Ramos (cell line): Measurements from ENCODE around the gene DNA2.
"Not testable (repeated sequence)": the region's sequence is repeated elsewhere in the genome, so short reads cannot be mapped to it uniquely, and the experiment has no call there.

Experiments used
- in situ Hi-C: fragments of 300-500 bp; cut with MboI; formaldehyde crosslinking; loops from one replicate; pipeline ENCODE4 v1.14.3; 2022; ENCODE audit warnings: low sequenced_read_pairs; ENCODE audit not compliant: unreplicated experiment

Gene DNA2, protein sequence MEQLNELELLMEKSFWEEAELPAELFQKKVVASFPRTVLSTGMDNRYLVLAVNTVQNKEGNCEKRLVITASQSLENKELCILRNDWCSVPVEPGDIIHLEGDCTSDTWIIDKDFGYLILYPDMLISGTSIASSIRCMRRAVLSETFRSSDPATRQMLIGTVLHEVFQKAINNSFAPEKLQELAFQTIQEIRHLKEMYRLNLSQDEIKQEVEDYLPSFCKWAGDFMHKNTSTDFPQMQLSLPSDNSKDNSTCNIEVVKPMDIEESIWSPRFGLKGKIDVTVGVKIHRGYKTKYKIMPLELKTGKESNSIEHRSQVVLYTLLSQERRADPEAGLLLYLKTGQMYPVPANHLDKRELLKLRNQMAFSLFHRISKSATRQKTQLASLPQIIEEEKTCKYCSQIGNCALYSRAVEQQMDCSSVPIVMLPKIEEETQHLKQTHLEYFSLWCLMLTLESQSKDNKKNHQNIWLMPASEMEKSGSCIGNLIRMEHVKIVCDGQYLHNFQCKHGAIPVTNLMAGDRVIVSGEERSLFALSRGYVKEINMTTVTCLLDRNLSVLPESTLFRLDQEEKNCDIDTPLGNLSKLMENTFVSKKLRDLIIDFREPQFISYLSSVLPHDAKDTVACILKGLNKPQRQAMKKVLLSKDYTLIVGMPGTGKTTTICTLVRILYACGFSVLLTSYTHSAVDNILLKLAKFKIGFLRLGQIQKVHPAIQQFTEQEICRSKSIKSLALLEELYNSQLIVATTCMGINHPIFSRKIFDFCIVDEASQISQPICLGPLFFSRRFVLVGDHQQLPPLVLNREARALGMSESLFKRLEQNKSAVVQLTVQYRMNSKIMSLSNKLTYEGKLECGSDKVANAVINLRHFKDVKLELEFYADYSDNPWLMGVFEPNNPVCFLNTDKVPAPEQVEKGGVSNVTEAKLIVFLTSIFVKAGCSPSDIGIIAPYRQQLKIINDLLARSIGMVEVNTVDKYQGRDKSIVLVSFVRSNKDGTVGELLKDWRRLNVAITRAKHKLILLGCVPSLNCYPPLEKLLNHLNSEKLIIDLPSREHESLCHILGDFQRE

DNA sequence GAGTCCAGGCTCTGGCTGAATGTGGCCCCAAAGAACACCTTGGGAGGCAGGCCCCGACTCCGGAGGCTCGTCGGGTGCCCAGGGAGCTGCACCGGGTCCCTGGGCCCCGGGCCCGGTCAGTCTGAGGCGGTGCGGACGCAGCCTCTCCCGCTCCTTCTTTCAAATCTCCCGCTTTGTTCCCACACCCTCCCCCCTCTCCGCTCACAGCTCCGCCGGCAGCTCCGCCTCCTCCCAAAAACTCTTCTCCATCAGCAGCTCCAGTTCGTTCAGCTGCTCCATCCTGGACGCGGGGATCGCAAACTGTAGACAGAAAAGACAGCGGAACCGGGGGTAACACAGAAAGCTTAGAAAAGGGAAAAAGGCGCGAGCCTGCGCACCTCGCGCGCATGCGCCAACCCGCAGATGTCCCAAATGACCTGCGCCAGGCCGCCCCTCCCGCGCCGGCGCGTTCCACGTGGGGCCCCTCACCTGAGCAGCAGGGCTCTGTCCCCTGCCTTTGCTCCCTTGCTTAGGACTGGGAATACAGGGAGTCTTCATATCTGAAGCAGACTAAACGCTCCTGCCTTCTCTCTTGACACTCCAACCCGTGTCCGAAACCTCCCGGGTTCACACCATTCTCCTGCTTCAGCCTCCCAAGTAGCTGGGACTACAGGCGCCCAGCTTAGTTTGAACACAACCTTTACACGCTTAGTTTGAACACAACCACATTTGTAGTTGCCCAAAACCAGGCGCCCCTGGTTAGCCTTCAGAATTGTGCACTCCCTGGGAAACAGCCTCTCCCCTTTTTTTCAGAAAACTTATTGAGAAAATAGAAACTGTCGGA is at the start of gene DNA2:
Gene DNA2 (minus strand): TSS at position 388 of the 823 bp plus-strand sequence. CDS start 109 bp downstream, at position 279.
- in situ Hi-C loops = no loop called here

DNA sequence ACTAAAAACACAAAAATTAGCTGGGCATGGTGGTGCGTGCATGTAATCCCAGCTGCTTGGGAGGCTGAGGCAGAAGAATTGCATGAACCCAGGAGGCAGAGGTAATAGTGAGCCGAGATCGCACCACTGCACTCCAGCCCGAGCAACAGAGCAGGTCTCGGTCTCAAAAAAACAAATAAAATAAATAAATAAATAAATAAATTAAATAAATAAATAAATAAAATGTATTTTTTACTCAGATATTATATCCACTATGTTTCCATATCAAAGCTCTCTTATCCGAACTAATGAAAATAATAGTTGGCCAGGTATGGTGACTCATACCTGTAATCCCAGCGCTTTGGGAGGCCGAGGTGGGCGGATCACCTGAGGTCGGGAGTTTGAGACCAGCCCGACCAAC is 46.8 kb upstream of the DNA2 start:
- in situ Hi-C loops = not testable (repeated sequence)

DNA sequence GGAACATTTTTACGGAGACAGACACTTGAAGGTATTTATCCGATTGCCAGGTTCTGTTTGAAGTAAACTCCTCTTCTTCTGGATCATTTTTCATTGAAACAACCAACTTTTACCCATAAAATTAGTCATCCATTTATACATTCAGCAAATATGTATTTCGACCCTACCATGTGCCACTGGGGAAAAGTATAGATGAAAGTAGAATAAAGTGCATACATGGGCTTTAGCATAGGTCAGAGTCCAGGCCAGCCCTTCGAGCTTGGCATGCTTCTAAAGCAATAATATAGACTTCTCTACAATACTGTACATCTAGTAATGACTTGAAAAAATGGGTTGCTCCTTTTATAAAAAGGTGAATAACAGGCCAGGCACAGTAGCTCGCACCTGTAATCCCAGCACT is 45.4 kb upstream of the DNA2 start:
- in situ Hi-C loops = no loop called here

DNA sequence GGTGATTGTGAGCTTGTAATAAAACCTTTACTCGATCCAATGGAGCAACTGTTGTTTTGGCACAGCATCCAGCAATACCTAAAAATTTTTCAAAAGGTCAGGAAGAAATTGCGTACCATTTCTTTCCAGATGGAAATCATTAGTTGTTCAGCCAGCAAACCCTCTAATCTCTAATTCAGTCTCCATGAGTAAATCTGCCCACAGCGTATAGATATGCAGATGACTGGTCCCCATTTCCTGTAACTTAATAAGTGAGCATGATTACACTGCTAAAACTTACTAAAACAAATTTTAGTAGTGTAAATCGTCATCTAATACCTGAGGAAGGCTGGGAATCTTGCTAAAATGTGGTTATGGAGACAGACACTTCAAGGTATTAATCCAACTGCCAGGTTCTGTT is 45.0 kb upstream of the DNA2 start:
- in situ Hi-C loops = no loop called here

DNA sequence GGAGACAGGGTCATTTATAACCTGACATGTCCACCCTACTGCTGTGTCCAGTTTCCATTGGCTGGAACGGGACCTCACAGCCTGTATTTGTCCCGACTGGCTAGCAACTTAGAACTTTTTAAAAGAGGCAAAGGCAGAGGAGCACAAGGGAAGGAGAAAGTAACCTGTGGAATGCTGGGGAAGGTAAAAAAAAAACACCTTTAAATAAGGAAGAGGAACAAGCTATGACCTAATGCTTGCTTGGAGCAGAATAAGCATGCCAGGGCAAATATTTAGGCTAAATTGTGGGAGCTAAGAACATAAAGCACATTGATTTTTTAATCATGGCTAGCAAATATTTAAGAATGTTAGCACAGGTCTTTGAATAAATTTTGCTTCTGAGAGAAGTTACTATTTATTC is 44.4 kb upstream of the DNA2 start:
- in situ Hi-C loops = not testable (repeated sequence)

DNA sequence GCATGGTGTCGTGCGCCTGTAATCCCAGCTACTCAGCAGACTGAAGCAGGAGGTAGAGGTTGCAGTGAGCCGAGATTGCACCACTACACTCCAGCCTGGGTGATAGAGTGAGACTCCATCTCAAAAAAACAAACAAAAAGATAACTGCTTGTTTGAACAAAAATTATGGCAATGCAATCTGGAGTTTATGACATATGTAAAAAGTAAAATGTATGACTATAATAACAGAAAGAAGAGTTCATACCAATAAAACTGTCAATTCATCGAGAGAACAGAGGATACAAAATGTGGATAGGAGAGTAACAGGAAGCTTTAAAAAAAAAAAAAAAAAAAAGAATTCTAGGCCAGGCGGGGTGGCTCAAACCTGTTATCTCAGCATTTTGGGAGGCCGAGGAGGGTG is 36.3 kb upstream of the DNA2 start:
- in situ Hi-C loops = no loop called here

DNA sequence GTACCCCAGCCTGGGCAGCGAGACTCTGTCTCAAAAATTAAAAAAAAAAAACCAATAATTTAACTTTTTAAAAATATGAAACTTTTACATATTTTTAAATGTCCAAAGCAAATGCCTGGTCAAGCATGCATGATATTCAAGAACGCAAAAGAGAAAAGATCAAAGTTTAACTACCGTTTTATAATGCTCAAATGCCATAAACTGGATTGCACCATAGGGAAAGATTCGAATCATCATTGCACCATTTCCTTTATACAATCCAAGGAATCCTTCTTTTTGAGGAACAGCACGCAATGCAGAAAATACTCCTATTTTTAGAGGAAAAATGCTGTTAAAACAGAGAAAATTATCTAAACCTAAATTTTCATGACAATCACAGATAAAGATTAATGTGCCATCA is 34.6 kb upstream of the DNA2 start:
- in situ Hi-C loops = no loop called here

DNA sequence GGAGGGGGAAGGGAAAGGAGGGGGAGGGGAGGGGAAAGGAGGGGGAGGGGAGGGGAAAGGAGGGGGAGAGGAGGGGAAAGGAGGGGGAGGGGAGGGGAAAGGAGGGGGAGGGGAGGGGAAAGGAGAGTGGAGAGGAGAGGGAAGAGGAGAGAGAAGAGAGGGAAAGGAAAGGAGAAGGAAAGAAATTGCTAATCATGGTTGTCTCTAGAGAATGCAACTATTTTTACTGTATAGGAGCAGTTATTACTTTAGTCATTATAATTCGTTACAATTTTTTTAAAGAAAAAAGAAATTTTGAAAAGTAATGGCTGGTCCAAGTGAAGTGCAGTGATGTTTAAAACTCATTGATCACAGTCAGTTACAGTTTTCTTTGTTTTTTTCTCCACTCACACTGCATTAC is 31.1 kb upstream of the DNA2 start:
- in situ Hi-C loops = no loop called here

DNA sequence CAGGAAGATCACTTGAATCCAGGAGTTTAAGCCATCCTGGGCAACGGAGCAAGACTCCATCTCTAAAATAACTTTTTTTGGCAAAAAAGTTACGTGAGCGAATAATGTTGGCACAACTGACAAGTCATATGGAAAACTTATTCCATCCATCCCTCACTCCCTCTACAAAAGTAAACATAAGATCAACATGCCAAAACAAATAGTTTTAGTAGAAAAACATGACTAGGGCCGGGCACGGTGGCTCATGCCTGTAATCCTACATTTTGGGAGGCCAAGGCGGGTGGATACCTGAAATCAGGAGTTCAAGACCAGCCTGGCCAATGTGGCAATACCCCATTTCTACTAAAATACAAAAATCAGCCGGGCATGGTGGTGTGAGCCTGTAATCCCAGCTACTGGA is 29.9 kb upstream of the DNA2 start:
- in situ Hi-C loops = no loop called here

DNA sequence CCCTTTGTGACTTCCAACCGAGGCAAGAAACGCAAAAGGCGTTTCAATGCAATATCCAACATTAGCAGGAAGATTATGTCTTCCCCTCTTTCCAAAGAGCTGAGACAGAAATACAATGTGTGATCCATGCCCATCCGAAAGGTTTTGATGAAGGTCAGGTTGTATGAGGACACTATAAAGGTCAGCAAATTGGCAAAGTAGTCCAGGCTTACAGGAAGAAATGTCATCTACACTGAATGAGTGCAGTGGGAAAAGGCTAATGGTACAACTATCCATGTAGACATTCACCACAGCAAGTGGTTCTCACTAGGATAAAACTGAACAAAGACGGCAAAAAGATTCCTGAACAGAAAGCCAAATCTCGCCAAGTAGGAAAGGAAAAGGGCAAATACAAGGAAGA is 27.8 kb upstream of the DNA2 start:
- in situ Hi-C loops = no loop called here

DNA sequence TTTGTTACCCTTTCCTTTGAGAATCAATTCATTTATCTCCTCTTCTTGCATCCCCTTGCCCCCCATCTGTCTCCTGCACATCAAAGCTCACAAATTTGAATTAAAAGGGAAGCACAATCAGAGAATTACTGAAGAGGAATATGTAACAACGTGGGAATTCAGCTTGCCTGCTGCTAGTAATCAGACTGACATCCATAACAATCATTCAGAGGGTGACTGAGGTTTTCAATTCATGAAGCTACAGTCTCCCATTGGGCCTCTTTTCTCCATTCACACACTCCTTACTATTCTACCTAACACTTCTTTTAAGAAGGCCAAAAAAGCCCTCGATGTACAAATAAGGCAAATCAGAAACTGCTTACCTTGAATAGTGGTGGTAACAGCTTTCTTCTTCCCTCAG is 24.3 kb upstream of the DNA2 start:
- in situ Hi-C loops = no loop called here

DNA sequence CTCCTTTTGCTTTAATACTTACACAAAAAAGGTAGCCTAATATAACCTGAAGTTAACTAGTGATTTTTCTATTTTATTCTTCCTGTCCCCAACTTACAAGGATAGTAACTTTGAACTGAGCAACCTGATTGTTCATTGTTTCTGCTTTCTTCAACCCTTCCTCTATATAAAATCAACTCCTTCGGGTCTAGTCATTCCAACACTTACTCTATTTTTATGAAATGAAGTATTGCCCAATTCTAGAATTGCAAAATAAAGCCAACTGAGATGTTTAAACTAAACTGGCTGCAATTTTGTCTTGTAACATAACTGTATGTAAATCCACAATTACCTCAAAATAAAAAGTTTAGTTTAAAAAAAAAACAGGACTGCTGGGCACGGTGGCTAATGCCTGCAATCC is 20.3 kb upstream of the DNA2 start:
- in situ Hi-C loops = no loop called here

DNA sequence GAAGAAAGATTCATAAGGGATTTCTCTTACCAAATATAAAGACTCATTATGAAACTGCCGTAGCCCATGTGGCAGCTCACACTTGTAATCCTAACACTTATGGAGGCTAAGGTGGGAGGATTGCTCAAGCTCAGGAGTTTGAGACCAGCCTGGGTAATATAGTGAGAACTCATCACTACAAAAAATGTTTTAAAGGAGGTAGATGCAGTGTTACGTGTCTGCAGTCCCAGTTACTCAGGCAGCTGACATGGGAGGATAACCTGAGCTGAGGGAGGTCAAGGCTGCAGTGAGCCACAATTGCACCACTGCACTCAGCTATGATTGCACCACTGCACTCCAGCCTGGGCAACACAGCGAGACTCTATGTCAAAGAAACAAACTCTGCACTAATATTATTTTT is 18.1 kb upstream of the DNA2 start:
- in situ Hi-C loops = no loop called here

DNA sequence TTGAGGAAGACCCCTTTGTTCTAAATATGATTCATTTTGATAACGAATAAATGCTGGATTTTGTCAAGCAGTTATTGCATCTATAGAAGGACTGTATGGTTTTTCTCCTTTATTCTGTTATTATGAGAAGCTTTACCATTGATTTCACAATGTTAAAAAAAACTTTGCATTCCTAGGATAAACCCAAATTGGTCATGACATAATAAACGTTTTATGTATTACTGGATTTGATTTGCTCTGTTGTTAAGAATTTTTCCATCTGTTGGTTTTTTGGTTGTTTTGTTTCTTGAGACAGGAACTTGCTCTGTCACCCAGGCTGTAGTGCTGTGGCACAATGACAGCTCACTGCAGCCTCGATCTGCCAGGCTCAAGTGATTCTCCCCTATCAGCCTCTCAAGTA is 2.2 kb upstream of the DNA2 start:
- in situ Hi-C loops = no loop called here

DNA sequence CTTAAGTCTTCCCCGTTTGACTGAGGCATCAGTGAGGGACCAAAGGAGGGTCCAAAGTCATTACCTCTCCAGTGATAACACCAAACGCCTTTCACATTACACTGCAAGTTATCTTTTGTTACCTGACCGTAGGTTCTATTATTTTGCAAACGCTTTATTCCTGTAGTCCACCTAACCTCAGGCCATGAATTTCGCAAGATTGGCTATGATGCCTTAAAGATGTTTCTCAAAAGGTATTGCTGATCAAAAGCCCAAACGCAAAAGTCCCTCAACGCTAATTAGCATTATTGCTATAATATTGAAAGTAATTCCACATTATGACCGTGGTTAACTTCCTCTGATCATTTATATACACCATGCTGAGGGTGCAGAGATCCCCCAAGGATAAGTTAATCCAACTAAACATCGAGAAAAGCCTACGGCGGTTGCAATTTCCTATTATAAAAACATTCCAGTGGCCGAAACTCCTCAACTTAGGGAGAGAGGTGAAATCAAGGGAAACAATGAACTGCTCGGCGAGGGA is 649 bp downstream of the DNA2 start:
- in situ Hi-C loops = no loop called here

DNA sequence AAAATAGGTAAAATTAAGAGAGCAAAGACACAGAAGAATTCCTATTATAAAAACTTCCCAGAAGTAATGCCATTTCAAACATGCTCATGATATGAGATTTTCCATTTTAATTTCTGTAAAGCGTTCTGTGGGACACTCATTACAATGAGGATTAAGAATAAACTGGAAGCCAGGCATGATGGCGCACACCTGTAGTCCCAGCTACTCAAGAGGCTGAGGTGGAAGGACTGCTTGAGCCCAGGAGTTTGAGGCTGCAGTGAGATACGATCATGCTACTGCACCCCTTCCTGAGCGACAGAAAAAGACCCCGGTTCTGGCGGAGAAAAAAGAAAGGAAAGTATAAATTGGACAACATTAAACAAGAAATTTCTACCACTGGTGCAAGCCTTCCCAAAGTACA is 1.5 kb downstream of the DNA2 start:
- in situ Hi-C loops = no loop called here

DNA sequence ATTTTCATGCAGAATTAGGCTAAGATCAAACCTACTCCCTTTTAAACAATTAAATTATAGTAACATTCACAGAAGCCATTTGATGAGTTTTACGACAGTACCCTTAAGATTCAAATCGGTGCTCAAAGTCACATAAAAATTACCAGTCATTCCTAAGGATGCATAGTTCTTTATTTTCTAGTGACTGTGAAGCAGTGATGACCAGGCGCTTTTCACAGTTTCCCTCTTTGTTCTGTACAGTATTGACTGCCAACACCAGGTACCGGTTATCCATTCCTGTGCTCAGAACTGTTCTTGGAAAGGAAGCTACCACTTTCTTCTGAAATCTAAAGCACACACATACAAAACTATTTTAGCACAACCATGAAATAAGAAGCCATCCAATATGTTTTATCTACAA is 1.9 kb downstream of the DNA2 start:
- in situ Hi-C loops = no loop called here

DNA sequence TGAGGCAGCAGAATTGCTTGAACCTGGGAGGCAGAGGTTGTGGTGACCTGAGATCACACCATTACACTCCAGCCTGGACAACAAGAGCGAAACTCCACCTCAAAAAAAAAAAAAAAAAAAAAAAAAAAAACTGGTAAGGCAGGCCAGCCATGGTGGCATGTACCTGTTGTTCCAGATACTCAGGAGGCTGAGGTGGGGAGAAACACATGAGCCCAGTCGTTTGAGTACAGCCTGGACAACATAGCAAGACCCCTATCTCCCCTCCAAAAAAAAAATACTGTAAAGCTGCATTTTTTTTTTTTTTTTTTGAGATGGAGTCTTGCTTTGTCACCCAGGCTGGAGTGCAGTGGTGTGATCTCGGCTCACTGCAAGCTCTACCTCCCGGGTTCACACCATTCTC is 7.0 kb downstream of the DNA2 start:
- in situ Hi-C loops = not testable (repeated sequence)

DNA sequence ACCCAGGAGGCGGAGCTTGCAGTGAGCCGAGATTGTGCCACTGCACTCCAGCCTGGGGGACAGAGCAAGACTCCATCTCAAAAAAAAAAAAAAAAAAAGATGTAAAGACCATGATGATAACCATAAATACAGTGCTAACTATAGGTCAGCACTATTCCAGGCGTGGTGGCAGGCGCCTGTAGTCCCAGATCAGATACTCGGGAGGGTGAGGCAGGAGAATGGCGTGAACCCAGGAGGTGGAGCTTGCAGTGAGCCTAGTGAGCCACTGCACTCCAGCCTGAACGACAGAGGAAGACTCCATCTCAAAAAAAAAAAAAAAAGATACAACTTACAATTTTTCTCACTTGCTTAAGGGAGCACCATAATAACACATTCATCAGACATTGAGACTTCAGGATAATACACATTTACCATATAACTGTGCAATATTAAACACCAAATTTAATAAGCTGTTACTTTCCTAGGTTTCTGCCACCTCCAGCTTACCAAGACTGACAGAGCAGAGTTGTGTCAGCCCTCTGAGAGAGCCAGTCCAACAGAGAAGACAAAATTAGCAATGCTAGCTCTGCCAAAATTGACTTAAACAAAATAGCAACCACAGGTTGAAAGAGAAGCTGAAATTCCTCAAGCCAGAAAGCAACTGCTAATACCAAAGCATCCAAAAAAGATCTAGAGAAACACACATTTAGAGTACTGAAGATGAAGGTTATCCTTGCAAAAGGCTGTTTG is 8.2 kb downstream of the DNA2 start:
- in situ Hi-C loops = no loop called here
